ENCODE measurements around the gene PRELID3B.

PRELID3B gene

DNA sequence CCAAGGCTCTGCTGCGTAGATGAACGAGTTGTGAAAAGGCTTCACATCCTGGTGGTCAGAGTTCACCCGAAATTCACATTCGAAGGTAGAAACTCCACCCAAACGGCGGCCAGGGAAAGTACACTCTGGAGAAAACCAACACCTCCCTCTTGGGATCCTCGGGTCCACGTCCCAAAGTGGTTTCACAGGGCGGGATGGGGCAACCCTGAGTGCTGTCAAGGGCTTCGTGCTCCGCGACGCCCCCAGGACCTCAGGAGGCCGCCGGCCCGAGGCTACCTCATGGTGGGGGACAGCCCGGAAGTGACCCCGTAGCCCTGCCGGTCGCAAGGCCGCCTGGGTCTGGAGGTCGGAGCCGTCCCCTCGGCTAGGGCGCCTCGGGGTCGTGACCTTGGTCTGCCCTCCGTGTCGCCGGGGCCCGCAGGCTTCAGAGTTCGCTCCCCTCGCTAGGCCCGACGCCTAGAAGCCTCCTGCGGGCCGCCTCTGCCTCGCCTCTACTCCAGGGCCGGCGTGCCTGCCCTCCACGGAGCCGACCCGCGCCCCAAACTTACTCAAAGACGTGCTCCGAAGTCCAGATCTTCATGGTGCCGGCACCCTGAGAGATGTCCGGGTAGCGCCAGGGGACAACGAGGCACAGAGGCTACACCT lies at the start of gene PRELID3B:
Gene PRELID3B (minus strand): TSS at position 636 of the 645 bp plus-strand sequence. CDS start 56 bp downstream, at position 580.
- peak; percentile 68 for DNase-seq

DNA sequence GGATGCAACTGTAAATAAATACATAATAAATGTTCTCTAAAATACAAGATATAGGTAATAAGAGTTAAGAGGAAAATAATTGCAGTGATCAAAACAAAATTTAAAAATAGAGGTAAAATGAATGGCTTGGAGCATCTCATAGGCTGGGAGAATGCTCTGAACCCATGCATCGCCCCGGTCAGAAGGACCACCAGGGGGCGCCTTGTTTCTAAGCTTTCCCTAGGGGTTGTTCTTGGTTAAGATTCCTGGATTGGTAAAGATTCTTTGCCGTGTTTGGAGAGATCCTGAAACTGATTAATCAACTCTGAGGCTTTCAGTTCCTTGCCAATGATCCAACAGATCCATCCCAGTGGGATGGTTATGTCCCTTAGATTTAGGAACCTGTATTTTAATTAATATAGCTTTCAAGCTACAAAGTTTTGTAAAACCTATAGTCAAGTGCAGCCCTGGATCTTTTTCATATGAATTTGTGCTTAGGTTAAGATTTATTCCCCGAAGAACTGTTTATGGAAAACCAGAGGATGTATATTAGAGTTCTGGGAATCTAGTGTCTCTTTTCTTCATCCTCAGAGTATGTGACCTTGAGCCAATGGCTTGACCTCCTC lies 45.3 kb upstream of the PRELID3B start:
- peak; percentile 73 for DNase-seq

DNA sequence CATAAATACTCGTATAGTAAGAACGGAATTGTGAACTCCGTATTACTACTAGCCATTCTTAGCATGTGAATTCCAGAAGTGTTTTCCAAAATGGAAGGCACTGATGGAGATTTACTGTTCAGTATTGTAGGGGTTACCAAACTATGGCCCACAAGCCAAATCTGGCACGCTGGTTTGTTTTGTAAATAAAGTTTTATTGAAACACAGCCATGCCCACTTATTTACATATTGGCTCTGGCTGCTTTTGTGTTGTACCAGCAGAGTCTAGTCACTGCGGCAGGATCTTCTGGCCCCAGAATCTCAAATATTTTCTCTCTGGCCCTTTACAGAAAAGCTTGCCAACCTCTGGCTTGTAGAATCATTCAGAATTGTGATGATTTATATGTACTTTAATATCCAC lies 44.3 kb upstream of the PRELID3B start:
- DNase-seq = no peak

- DNase-seq = no peak
Measured at GRCh38 chr20:59084041-59084850, 41.7 kb upstream of the PRELID3B start.

DNA sequence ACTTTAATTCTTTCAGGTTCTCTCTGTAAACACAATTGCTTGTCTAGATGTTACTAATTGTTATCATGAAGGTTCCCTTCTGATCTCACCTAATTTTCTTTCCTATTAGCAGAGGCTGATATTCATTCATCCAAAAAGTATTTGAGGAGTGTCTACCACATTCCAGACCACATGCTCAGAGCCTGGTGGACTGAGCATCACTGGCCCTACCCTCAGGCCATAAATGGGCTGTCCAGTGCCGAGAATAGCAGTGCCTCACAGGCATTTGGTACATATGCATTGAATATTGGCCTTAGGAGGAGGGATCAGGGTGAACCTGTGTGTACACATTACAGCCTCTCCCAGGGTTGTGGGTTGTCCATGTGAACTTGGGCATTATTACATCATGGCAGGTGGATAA lies 40.4 kb upstream of the PRELID3B start:
- no peak for DNase-seq

- peak; percentile 57 for DNase-seq
Measured at GRCh38 chr20:59082077-59082740, 39.6 kb upstream of the PRELID3B start.

- DNase-seq = no peak
Measured at GRCh38 chr20:59081036-59081435, 38.5 kb upstream of the PRELID3B start.

DNA sequence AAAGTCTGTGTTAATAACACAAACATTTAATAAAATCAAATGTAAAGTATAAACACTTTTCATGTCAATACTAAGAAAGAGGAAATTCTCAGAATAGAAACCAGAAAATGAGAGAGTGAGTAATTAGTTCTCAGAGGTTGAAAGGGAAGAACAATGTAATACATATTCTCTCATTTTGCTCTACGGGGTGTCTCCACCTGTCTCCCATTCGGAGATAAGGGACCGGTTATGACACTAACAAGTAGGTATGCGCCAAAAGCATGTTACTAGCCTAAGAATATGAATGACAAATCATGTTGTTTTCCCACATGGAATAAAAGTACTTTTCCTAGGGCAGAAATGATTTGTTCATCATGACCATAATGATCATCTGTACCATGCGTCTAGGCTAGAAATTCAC lies 35.6 kb upstream of the PRELID3B start:
- DNase-seq = no peak

GRCh38 chr20:59077705-59078104 lies 35.1 kb upstream of the PRELID3B start:
- no peak for DNase-seq

DNA sequence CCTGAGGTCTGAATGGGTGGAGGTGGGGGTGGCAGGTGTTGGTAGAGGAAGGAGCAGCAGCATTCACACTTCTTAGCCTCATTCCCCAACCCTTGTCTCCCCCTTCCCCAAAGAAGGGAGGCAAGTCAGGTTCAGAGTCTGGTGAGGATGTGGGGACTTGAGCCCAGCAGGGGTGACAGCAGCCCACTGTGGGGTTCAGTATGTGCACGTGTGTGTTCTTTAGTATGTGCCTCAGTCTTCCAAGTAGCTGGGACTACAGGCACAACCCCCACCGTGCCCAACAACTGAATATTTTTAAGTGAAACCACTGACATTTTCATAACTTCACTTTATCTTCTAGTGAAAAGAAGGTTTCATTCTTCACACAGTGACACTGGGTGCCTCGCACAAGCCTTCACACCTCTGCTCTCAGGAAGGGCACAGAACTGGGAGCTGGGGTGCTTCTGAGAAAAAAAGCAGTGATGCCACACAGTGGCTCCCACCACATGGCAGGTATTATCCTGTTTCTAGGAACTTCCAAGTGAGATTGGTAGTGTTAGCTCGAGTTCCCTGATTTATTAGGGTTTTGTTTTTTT lies 33.4 kb upstream of the PRELID3B start:
- DNase-seq = no peak

- DNase-seq = no peak
Measured at GRCh38 chr20:59074456-59074855, 31.9 kb upstream of the PRELID3B start.

- no peak for DNase-seq
Measured at GRCh38 chr20:59073582-59073981, 31.0 kb upstream of the PRELID3B start.

GRCh38 chr20:59071216-59071615 lies 28.6 kb upstream of the PRELID3B start:
- no peak for DNase-seq

DNA sequence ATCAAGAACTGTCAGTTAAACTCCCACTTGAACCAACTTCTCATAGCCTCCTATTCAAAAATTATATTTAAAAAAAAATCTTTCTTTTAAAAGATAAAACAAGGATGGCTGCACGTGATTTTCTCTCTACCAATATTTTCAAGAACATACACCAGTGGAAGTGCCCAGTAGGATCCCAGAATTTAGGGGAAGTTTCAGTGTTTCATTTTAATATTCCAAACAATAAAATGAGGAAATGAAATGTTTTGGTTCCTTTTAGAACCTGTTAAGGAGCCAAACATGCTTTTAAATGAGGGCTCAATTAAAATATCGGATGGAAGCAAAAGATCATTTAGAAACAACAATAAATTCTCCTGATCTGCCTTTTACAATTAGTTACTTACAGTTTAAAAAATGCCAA lies 26.4 kb upstream of the PRELID3B start:
- DNase-seq = no peak

- DNase-seq = no peak
Measured at GRCh38 chr20:59068534-59068933, 25.9 kb upstream of the PRELID3B start.

DNA sequence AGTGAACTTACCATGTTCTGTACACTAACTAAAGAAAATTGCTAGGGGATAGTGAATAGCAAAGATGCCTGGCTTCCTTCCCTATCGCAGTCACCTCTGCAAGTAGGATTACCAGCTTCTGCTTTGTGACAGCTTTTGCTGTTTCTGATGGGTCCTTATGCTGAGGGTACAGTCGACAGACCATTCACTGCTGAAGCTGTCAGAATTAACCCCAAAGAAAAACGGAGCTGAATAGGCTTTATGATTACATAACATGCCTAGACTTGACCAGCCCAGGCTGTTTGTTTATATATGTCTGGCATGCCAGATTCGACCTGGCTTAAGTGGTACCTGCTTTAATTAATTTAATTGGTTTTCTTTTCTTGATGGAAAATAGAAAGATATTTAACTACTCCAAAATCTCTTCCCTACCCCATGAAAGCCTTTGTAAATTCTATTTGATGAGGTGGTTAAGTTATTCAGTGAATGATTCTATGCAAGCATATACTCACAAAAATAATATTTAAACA lies 21.7 kb upstream of the PRELID3B start:
- no peak for DNase-seq

- peak; percentile 30 for DNase-seq
Measured at GRCh38 chr20:59063358-59064213, 21.0 kb upstream of the PRELID3B start.

GRCh38 chr20:59062081-59062480 lies 19.5 kb upstream of the PRELID3B start:
- no peak for DNase-seq

DNA sequence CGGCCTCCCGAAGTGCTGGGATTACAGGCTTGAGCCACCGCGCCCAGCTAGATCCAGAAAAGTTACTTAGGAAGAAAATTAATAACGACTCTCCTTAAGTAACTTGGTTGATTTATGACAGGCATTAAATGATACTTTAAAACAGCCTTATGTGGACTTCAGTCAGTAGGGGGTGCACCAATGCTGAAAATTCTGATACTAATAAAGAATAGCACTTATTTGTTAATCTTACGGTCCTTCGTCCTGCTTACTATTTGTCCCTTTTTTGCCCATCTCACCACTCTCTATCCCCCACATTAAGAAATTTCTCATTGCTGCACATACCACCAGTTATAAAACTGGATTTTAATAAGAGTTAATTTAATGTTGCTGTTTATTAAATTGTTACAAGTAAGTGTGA lies 12.7 kb upstream of the PRELID3B start:
- no peak for DNase-seq

GRCh38 chr20:59051666-59052185 lies 9.1 kb upstream of the PRELID3B start:
- no peak for DNase-seq

DNA sequence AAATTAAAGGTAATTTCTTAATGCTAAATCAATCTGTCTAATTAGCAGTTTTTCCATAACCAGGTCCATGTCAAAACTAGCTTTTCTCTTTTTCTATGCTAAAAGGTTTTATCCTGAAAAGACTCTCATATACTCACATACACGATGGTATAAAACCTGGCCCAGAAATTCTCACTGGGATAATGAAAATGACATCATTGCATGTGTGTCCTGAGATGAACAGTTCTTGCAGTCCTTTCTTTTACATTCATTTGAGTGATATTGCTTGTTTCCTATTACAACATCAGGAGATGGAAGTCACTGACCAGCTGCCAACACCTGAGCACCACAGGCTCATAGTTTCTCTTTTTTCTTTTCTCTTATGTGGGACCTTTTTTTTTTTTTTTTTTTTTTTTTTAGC lies 7.9 kb upstream of the PRELID3B start:
- DNase-seq = no peak

- no peak for DNase-seq
Measured at GRCh38 chr20:59048681-59049030, 6.1 kb upstream of the PRELID3B start.

Measured in DMS53 (cell line).